Spleen (tissue), 11 donors: Measurements from ENCODE around the gene DDX56. TPM values are rescaled to one million over a fixed set of nuclear protein-coding genes. Genes with fewer than 3 reads are reported as not detected.

ENCODE experiments used
- DNase-seq: peaks from one replicate; pipeline ENCODE4 v3.0.0-alpha.2; 2020
- H3K27ac ChIP-seq, 8 donors: fragments of 200-600 bp; sonication (generic) in 7 of 8; 1 replicate in 4 of 8; 2 replicates in 4 of 8; pipeline versions ENCODE4 v1.5.0 to v1.8.0; 2016 to 2021; ENCODE audit warnings: inconsistent platforms in 4 of 8, mild to moderate bottlenecking in 4 of 8, moderate library complexity in 1 of 8
- H3K27me3 ChIP-seq, 7 donors: fragments of 200-600 bp; sonication (generic) in 6 of 7; replicated peaks in 1 of 7; 1 replicate in 4 of 7; 2 replicates in 3 of 7; pipeline versions ENCODE4 v1.5.0 to v1.8.0; 2016 to 2021; ENCODE audit warnings: inconsistent platforms in 3 of 7, mild to moderate bottlenecking in 1 of 7
- H3K36me3 ChIP-seq, 6 donors: fragments of 200-600 bp; sonication (generic) in 5 of 6; 1 replicate in 4 of 6; 2 replicates in 2 of 6; pipeline versions ENCODE4 v1.5.0 to v1.8.0; 2016 to 2021; ENCODE audit warnings: inconsistent platforms in 2 of 6
- H3K4me1 ChIP-seq, 6 donors: fragments of 200-600 bp; sonication (generic) in 5 of 6; 1 replicate in 3 of 6; 2 replicates in 3 of 6; pipeline versions ENCODE4 v1.5.0 to v1.8.0; 2016 to 2021; ENCODE audit warnings: inconsistent platforms in 3 of 6
- H3K4me3 ChIP-seq, 8 donors: fragments of 200-600 bp; sonication (generic) in 7 of 8; 1 replicate in 4 of 8; 2 replicates in 4 of 8; pipeline versions ENCODE4 v1.5.0 to v1.8.0; 2016 to 2021; ENCODE audit warnings: inconsistent platforms in 4 of 8, mild to moderate bottlenecking in 4 of 8, moderate library complexity in 2 of 8
- H3K9me3 ChIP-seq, 8 donors: fragments of 200-600 bp; sonication (generic) in 7 of 8; 1 replicate in 4 of 8; 2 replicates in 4 of 8; pipeline versions ENCODE4 v1.5.0 to v1.8.0; 2016 to 2021; ENCODE audit warnings: inconsistent platforms in 4 of 8
- POLR2A ChIP-seq, 3 donors: fragments of 450-650 bp; IDR thresholded peaks; one replicate each; pipeline ENCODE4 v1.5.1; 2017; ENCODE audit warnings: antibody characterized with exemption in 3 of 3, mild to moderate bottlenecking in 1 of 3
- POLR2AphosphoS5 ChIP-seq, 3 donors: sonication (generic); formaldehyde crosslinking; IDR thresholded peaks; one replicate each; pipeline ENCODE4 v1.5.1; 2017; ENCODE audit warnings: antibody characterized with exemption in 3 of 3
- WGBS, 5 donors: extraction: QIAGEN DNeasy Blood & Tissue Kit in 3 of 5; methylation state at CpG; one replicate each; pipeline versions ENCODE4 v1.1.5 to v1.1.7; 2013 to 2018; 5-methylcytosine and 5-hydroxymethylcytosine counted together
- intact Hi-C: fragments of 100-400 bp; cut with DNase I; formaldehyde crosslinking; loops from one replicate; pipeline ENCODE4 v1.15.0; 2023; ENCODE audit warnings: low total_unique reads
- polyA plus RNA-seq, 3 donors: library from polyadenylated mRNA; stranded (reverse); fragments of 200-250 nt; gene quantifications; one replicate each; pipeline ENCODE4 v1.2.1, GENCODE V29; 2013
- total RNA-seq, 7 donors: library from RNA; depleted of rRNA in 3 of 7; stranded (reverse); fragments of >200 nt in 3 of 7; fragmentation: NEBNext Ultra II Directional in 4 of 7; extraction: Animal tissue kit (Norgen Biotek cat#: 25700) in 4 of 7; gene quantifications; one replicate each; pipeline versions ENCODE4 v1.1.0 to v1.2.1, GENCODE V29; 2016 to 2021
- TF ChIP-seq, protein P1 (sequence below), 11 experiments: fragments of 200-600 bp in 7 of 11; fragments of 450-650 bp in 4 of 11; sonication (generic) in 4 of 11; IDR thresholded peaks in 8 of 11; conservative IDR thresholded peaks in 3 of 11; 1 replicate in 7 of 11; 2 replicates in 4 of 11; pipeline versions ENCODE4 v1.4.0 to v1.8.0; 2016 to 2021; ENCODE audit warnings: antibody characterized with exemption in 11 of 11, inconsistent platforms in 4 of 11, mild to moderate bottlenecking in 1 of 11
- donor health status: healthy with polysubstance abuse.
- donor health status: DM: no; HTN: no; CAD: no; lungs with moderate emphysema.
- donor health status: DM: no; HTN: no; CAD: no.
- donor health status: Bipolar disorder and iron deficiency.
- donor health status: healthy.
- donor health status: DM: no; HTN: no; CAD: no.
- donor health status: DM: yes; HTN: yes; CAD: no.

DDX56 gene
- total and polyA plus RNA-seq, 10 donors = 56.1 to 130 (median 70.0) TPM

GRCh38 chr7:44565795-44566559 lies 7.7 kb downstream of the DDX56 start:
- WGBS, 5 donors = 70 to 81% (median 74%) methylated on average over 13 to 16 of the region's 16 CpGs

DNA sequence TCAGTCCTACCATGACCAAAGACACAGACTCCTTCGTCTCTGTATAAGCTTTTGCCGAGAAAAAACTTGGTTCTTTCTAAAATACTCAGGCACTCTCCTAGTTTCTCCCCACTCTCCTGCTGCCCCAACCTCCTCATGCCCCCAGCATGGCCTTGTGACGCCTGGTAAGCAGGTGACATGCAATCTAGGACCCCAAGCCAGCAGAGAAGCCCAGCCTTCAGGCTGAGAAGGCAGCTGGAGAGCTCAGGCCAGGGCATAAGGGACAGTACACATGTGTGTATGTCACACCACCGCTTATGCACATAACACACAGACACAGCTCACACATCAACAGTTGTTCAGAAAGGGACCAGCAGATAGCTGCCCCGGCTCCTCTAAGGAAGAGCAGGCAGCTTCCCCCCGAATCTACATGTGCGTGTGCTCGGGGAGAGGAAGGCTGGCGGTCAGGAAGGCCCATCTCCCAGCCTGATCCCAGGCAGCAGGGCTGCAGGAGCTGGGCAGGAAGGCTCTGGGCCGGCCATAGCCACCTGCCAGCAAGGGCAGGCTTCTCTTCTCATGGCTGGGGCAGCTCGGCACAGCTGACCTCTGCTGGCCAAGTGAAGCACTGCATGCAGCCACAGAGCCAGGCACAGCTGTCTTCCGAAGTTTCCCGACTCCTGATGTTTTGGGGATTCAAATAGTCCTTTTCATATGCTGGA lies 8.5 kb downstream of the DDX56 start:
- Histone ChIP-seq H3K27ac (peak overlapping the region in 2 of 8 donors; percentile 33 to 57), H3K4me1 (peaks cover 0 to 25% (median 9%) of the 10 kb centered on the region in 6 donors), H3K27me3 (no peaks in the 10 kb centered on the region), H3K36me3 (peaks cover 12 to 73% (median 68%) of the 10 kb centered on the region in 6 donors), H3K4me3 (no peak overlapping the region), H3K9me3 (no peaks in the 10 kb centered on the region)
- DNase-seq = peak; percentile 92
- TF ChIP-seq, protein P1, sequence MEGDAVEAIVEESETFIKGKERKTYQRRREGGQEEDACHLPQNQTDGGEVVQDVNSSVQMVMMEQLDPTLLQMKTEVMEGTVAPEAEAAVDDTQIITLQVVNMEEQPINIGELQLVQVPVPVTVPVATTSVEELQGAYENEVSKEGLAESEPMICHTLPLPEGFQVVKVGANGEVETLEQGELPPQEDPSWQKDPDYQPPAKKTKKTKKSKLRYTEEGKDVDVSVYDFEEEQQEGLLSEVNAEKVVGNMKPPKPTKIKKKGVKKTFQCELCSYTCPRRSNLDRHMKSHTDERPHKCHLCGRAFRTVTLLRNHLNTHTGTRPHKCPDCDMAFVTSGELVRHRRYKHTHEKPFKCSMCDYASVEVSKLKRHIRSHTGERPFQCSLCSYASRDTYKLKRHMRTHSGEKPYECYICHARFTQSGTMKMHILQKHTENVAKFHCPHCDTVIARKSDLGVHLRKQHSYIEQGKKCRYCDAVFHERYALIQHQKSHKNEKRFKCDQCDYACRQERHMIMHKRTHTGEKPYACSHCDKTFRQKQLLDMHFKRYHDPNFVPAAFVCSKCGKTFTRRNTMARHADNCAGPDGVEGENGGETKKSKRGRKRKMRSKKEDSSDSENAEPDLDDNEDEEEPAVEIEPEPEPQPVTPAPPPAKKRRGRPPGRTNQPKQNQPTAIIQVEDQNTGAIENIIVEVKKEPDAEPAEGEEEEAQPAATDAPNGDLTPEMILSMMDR (IDR thresholded peaks at IDR 0.05 in 8 of 11, conservative IDR thresholded peaks at IDR 0.05 in 3 of 11) = peak; percentile 84 to 99 (median 97)
- TF ChIP-seq POLR2AphosphoS5 (IDR thresholded peaks at IDR 0.05) (peak; percentile 60 to 82 (median 63)), POLR2A (IDR thresholded peaks at IDR 0.05) (no peak)
- WGBS, 5 donors = 67 to 82% (median 69%) methylated on average over 9 to 13 of the region's 13 CpGs
- intact Hi-C loops = loop anchor here (10.0 kb wide), 1 partner anchor 330 kb away; no protein-coding TSS in a partner anchor

More at GRCh38 chr7:44565795-44566559, 7.7 kb downstream of the DDX56 start:
- Histone ChIP-seq H3K4me1 (peaks cover 0 to 27% (median 9%) of the 10 kb centered on the region in 6 donors), H3K27ac (peak overlapping the region in 3 of 8 donors; percentile 34 to 57 (median 35)), H3K36me3 (peaks cover 17 to 81% (median 75%) of the 10 kb centered on the region in 6 donors), H3K27me3 (no peaks in the 10 kb centered on the region), H3K4me3 (no peak overlapping the region), H3K9me3 (no peaks in the 10 kb centered on the region)
- intact Hi-C loops = loop anchor here (10.0 kb wide), 1 partner anchor 331 kb away; no protein-coding TSS in a partner anchor
- DNase-seq = peak; percentile 71
- no peak for TF ChIP-seq POLR2A (IDR thresholded peaks at IDR 0.05)
- TF ChIP-seq, protein P1 (IDR thresholded peaks at IDR 0.05 in 8 of 11, conservative IDR thresholded peaks at IDR 0.05 in 3 of 11) = peak in 7 of 11 experiments; percentile 3 to 71 (median 49)

- Histone ChIP-seq H3K27me3 (no peaks in the 10 kb centered on the region), H3K4me1 (peaks cover 0 to 21% (median 9%) of the 10 kb centered on the region in 6 donors), H3K36me3 (peaks cover 10 to 67% (median 61%) of the 10 kb centered on the region in 6 donors), H3K9me3 (no peaks in the 10 kb centered on the region), H3K27ac (no peak overlapping the region), H3K4me3 (no peak overlapping the region)
- intact Hi-C loops = loop anchor here (10.0 kb wide), 1 partner anchor 330 kb away; no protein-coding TSS in a partner anchor
- 93 to 97% (median 94%) methylated on average over 2 of the region's 2 CpGs for WGBS, 5 donors
- peak; percentile 42 for DNase-seq
- TF ChIP-seq POLR2A (IDR thresholded peaks at IDR 0.05) (no peak), POLR2AphosphoS5 (IDR thresholded peaks at IDR 0.05) (no peak)
- TF ChIP-seq, protein P1 (IDR thresholded peaks at IDR 0.05 in 8 of 11, conservative IDR thresholded peaks at IDR 0.05 in 3 of 11) = no peak
These were observed 9.1 kb downstream of the DDX56 start for GRCh38 chr7:44564606-44565005.
